ENCODE measurements around the gene LYPD3. TPM values are rescaled to one million over a fixed set of nuclear protein-coding genes. Genes with fewer than 3 reads are reported as not detected.

The LYPD3 gene
- total RNA-seq, 1 donor = not detected

- peaks cover 15% of the 10 kb centered on the region for H3K4me1 ChIP-seq (ENCODE audit: insufficient read depth, low read length)
- H3K36me3 ChIP-seq (ENCODE audit: insufficient read depth, low read length) = no peaks in the 10 kb centered on the region
- DNase-seq (ENCODE audit: insufficient read length, low spot score, missing footprints) = peak; percentile 22
- no peaks in the 10 kb centered on the region for H3K27me3 ChIP-seq (ENCODE audit: insufficient read depth, low read length)
- no peaks in the 10 kb centered on the region for H3K9me3 ChIP-seq (ENCODE audit: low read depth, low read length)
- H4K20me1 ChIP-seq (ENCODE audit: insufficient read depth, low read length) = no peaks in the 10 kb centered on the region
- no peak overlapping the region for H2AFZ ChIP-seq (ENCODE audit: low read length)
- no peak overlapping the region for H3K4me2 ChIP-seq (ENCODE audit: insufficient read depth, low read length)
- H3K27ac ChIP-seq (ENCODE audit: low read depth, low read length) = no peak overlapping the region
- no peak overlapping the region for H3K4me3 ChIP-seq (ENCODE audit: insufficient read depth, low read length)
- TF ChIP-seq CTCF (IDR thresholded peaks at IDR 0.05; ENCODE audit: extremely low read depth, low read depth, low read length) = no peak
- no peaks in the 10 kb centered on the region for H3K79me2 ChIP-seq (ENCODE audit: insufficient read depth, low read length)
These were observed 3.1 kb upstream of the LYPD3 start for GRCh38 chr19:43468354-43469159.

- Histone ChIP-seq H3K27me3 (ENCODE audit: insufficient read depth, low read length) (no peaks in the 10 kb centered on the region), H3K79me2 (ENCODE audit: insufficient read depth, low read length) (no peaks in the 10 kb centered on the region), H3K36me3 (ENCODE audit: insufficient read depth, low read length) (no peaks in the 10 kb centered on the region), H3K27ac (ENCODE audit: low read depth, low read length) (no peak overlapping the region), H3K4me2 (ENCODE audit: insufficient read depth, low read length) (no peak overlapping the region), H3K4me3 (ENCODE audit: insufficient read depth, low read length) (no peak overlapping the region), H3K4me1 (ENCODE audit: insufficient read depth, low read length) (peaks cover 15% of the 10 kb centered on the region), H4K20me1 (ENCODE audit: insufficient read depth, low read length) (no peaks in the 10 kb centered on the region), H2AFZ (ENCODE audit: low read length) (no peak overlapping the region), H3K9me3 (ENCODE audit: low read depth, low read length) (no peaks in the 10 kb centered on the region)
- TF ChIP-seq CTCF (IDR thresholded peaks at IDR 0.05; ENCODE audit: extremely low read depth, low read depth, low read length) = no peak
- DNase-seq (ENCODE audit: insufficient read length, low spot score, missing footprints) = peak; percentile 78
These were observed 2.3 kb upstream of the LYPD3 start for GRCh38 chr19:43467730-43468129.

GRCh38 chr19:43467276-43467675 is 1.9 kb upstream of the LYPD3 start:
- H3K4me1 ChIP-seq (ENCODE audit: insufficient read depth, low read length) = peaks cover 15% of the 10 kb centered on the region
- no peak overlapping the region for H3K27ac ChIP-seq (ENCODE audit: low read depth, low read length)
- H3K36me3 ChIP-seq (ENCODE audit: insufficient read depth, low read length) = no peaks in the 10 kb centered on the region
- H3K27me3 ChIP-seq (ENCODE audit: insufficient read depth, low read length) = no peaks in the 10 kb centered on the region
- no peak overlapping the region for H2AFZ ChIP-seq (ENCODE audit: low read length)
- no peak for TF ChIP-seq CTCF (IDR thresholded peaks at IDR 0.05; ENCODE audit: extremely low read depth, low read depth, low read length)
- H4K20me1 ChIP-seq (ENCODE audit: insufficient read depth, low read length) = no peaks in the 10 kb centered on the region
- DNase-seq (ENCODE audit: insufficient read length, low spot score, missing footprints) = peak; percentile 47
- no peaks in the 10 kb centered on the region for H3K79me2 ChIP-seq (ENCODE audit: insufficient read depth, low read length)
- no peak overlapping the region for H3K4me2 ChIP-seq (ENCODE audit: insufficient read depth, low read length)
- no peak overlapping the region for H3K4me3 ChIP-seq (ENCODE audit: insufficient read depth, low read length)
- H3K9me3 ChIP-seq (ENCODE audit: low read depth, low read length) = no peaks in the 10 kb centered on the region

GRCh38 chr19:43466793-43467192 is 1.4 kb upstream of the LYPD3 start:
- Histone ChIP-seq H2AFZ (ENCODE audit: low read length) (no peak overlapping the region), H3K4me1 (ENCODE audit: insufficient read depth, low read length) (peaks cover 15% of the 10 kb centered on the region), H3K36me3 (ENCODE audit: insufficient read depth, low read length) (no peaks in the 10 kb centered on the region), H3K27ac (ENCODE audit: low read depth, low read length) (no peak overlapping the region), H3K27me3 (ENCODE audit: insufficient read depth, low read length) (no peaks in the 10 kb centered on the region), H3K4me2 (ENCODE audit: insufficient read depth, low read length) (no peak overlapping the region), H3K4me3 (ENCODE audit: insufficient read depth, low read length) (no peak overlapping the region), H3K79me2 (ENCODE audit: insufficient read depth, low read length) (no peaks in the 10 kb centered on the region), H3K9me3 (ENCODE audit: low read depth, low read length) (no peaks in the 10 kb centered on the region), H4K20me1 (ENCODE audit: insufficient read depth, low read length) (no peaks in the 10 kb centered on the region)
- no peak for DNase-seq (ENCODE audit: insufficient read length, low spot score, missing footprints)
- no peak for TF ChIP-seq CTCF (IDR thresholded peaks at IDR 0.05; ENCODE audit: extremely low read depth, low read depth, low read length)
